B cell (primary cell): Measurements from ENCODE around the gene GLIPR1L1.

Experiments
- CTCF ChIP-seq: fragments of 200-600 bp; IDR thresholded peaks from one replicate; pipeline ENCODE4 v1.8.0; 2022; ENCODE audit warnings: antibody characterized with exemption, mild to moderate bottlenecking
- EZH2 ChIP-seq: IDR thresholded peaks from 2 replicates; pipeline ENCODE4 v1.6.1; 2012; ENCODE audit warnings: borderline replicate concordance, low read depth, mild to moderate bottlenecking, moderate library complexity, low read length; ENCODE audit not compliant: insufficient read depth, poor library complexity, severe bottlenecking

- TF ChIP-seq CTCF (no peak), EZH2 (no peak)
Measured at GRCh38 chr12:75390156-75390898, 55.9 kb downstream of the GLIPR1L1 start.
